GM12875 (cell line): ENCODE measurements around the gene LIMCH1.

ENCODE experiments used
- H3K4me3 ChIP-seq: one replicate; pipeline ENCODE4 v1.5.1; 2011; ENCODE audit warnings: low read depth, low read length, control low read depth
- TF ChIP-seq, protein P1 (sequence below): IDR thresholded peaks from 2 replicates; pipeline ENCODE4 v1.5.1; 2011; ENCODE audit warnings: low read depth, mild to moderate bottlenecking, control low read depth, inconsistent platforms, low read length, moderate library complexity, borderline replicate concordance; ENCODE audit not compliant: insufficient read depth

The LIMCH1 gene

DNA sequence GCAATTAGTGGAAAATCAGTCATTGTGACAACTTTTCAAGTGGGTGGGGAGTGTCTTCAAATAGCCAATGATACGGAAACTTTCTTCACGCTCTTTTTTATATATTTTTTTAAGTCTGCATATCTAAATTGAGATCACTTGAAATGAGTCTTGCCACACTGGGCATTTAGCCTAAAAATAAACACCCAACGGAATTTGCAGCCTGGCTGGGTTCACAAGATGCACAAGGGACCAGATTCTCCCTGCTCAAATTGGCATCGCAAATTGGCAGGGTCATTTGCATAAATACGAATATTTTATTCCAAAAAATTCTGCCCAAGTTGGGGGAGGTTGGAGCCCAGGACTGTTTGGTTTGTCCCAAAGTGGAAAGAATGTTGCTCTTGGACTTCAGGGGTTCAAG, 87.6 kb downstream of the LIMCH1 start:
- TF ChIP-seq, protein P1, sequence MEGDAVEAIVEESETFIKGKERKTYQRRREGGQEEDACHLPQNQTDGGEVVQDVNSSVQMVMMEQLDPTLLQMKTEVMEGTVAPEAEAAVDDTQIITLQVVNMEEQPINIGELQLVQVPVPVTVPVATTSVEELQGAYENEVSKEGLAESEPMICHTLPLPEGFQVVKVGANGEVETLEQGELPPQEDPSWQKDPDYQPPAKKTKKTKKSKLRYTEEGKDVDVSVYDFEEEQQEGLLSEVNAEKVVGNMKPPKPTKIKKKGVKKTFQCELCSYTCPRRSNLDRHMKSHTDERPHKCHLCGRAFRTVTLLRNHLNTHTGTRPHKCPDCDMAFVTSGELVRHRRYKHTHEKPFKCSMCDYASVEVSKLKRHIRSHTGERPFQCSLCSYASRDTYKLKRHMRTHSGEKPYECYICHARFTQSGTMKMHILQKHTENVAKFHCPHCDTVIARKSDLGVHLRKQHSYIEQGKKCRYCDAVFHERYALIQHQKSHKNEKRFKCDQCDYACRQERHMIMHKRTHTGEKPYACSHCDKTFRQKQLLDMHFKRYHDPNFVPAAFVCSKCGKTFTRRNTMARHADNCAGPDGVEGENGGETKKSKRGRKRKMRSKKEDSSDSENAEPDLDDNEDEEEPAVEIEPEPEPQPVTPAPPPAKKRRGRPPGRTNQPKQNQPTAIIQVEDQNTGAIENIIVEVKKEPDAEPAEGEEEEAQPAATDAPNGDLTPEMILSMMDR: no peak
- no peak overlapping the region for H3K4me3 ChIP-seq

DNA sequence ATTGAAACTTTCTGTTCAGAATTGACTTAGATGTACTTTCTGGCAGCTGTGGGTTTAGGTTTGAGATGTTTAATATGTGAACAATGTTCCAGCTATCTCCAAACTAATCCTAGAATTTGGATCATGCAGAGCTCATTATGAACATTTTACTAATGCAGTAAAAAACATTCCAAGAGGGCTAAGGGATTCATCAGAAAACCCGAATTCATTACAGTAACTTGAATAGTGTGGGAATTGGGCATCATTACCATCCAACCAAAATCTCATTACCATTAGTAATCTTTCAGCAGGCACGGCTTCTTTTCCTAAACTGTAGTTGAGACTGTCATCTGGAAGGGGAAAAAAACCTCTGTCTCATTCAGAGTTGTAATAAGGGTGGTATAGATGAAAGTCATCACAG, 91.0 kb downstream of the LIMCH1 start:
- TF ChIP-seq, protein P1: no peak
- no peak overlapping the region for H3K4me3 ChIP-seq

DNA sequence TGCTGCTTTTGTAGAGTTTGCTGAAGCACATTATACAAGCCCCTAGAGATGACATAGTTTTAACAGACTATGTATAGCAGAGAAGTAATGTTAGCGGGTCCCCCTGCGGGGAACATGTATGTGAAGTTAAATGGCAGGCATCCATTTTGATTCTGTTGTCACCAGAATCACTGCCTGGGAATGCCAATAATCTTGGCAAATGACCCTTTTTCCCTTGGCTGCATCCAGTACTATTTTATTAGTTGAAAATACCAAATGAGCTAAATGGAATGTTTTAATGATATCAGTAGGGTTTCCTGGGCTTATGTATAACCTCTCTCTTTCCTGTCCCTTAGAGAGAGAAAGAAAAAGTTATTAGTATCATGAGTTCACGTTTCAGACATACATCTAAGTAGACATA, 93.6 kb downstream of the LIMCH1 start:
- no peak overlapping the region for H3K4me3 ChIP-seq
- TF ChIP-seq, protein P1: no peak

DNA sequence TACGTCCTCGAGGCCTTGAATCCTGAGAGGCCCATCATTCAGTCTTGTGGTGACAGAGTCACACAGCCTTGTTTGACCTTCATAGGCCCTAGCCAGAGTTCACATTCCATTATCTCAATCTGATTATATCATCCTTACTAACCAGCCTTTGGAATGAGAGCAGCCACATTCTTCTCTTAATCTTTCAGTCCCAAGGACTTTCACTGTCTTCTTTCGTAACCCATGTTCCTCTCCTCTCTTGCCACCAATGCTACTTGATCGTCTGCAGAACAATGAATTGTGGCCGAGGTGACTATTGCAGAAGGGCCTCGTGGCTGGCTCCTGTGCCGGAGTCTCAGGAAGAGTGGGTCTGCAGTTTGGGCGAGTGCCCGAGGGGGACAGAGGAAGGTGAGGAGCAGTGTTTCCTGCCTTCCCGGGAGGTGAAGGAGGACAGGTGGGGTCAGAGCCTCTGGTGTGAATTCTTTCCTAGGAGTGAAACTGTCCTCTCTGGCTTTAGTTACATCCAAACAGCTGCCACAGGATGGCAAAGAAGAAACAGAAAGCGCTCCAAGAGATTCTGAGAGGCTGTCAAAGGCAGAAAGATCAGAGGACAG, 94.6 kb downstream of the LIMCH1 start:
- no peak overlapping the region for H3K4me3 ChIP-seq
- TF ChIP-seq, protein P1: no peak

DNA sequence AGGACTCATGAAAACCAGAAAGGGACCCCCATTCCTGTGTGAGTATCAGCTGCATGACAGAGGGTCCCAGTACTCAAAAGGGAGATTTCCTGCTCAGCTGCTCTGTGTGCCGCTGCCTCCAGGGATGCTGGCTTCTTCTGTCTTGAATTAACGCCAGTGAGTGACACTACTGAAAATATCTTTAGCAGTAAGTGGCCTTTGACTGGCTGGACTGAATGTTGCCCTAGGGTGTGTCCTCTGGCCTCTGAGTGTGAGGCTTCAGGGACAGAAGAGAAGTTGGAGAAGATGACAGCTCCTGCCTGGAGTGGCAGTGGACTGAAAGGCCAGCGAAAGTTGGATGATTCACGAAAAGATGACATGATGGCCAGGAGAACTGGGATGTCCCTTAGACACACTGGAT, 95.4 kb downstream of the LIMCH1 start:
- no peak overlapping the region for H3K4me3 ChIP-seq
- TF ChIP-seq, protein P1: no peak

DNA sequence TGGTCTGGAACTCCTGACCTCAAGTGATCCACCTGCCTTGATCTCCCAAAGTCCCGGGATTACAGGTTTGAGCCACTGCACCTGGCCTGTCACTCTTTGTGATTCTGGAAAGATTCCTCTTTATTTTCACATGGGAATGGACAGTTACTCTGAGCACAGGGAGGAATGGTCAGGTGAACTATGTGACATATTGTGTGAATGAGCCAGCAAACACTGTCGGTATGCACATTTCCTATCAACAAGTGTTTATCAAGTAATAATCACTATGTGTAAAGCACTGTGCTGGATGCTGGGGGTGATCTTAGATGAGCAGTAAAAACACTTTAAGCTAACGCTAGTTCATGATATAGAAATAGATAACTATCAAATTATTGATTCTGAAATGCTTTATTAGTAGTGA, 97.5 kb downstream of the LIMCH1 start:
- H3K4me3 ChIP-seq: no peak overlapping the region
- TF ChIP-seq, protein P1: no peak

DNA sequence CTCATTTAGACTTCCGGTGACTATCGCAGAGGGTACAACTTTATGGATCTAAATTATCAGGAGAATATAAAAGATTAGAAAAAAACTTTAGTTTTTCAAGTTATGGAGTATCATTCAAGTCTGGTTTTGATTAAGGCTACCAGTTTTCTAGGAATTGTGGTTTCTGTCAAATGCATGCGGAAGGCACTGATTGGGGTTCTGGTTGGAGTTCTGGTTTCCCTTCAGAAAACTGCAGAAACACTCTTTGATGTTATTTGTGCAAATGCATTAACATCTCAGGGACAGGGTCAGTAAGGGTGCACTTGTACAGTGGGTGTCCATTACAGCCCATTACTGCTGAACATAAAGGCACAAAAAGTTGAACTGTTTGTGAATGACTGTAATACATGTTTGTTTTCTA, 100.2 kb downstream of the LIMCH1 start:
- H3K4me3 ChIP-seq: no peak overlapping the region
- TF ChIP-seq, protein P1: no peak
